H1 (cell line): ENCODE data around the gene SCNN1A. TPM values are rescaled to one million over a fixed set of nuclear protein-coding genes. Genes with fewer than 3 reads are reported as not detected.
A peak's percentile ranks its signal among the peaks of the same experiment; 100 is the strongest.

Experiments
- CHD7 ChIP-seq: fragments of 300-600 bp; sonication (generic); IDR thresholded peaks from 2 replicates; pipeline ENCODE4 v1.7.1; 2012; ENCODE audit warnings: low read length, moderate library complexity, mild to moderate bottlenecking, inconsistent platforms; ENCODE audit not compliant: insufficient replicate concordance
- CREB1 ChIP-seq: IDR thresholded peaks from 2 replicates; pipeline ENCODE4 v1.6.1; 2012; ENCODE audit warnings: inconsistent platforms
- E2F6 ChIP-seq: IDR thresholded peaks from 2 replicates; pipeline ENCODE4 v1.6.1; 2012; ENCODE audit warnings: inconsistent platforms
- EGR1 ChIP-seq: IDR thresholded peaks from 2 replicates; pipeline ENCODE4 v1.6.1; 2011; ENCODE audit warnings: low read depth, low read length, borderline replicate concordance
- GABPA ChIP-seq: IDR thresholded peaks from 2 replicates; pipeline ENCODE4 v1.6.1; 2011; ENCODE audit warnings: mild to moderate bottlenecking, low read length, moderate library complexity, borderline replicate concordance; ENCODE audit not compliant: insufficient read depth
- TCF12 ChIP-seq: IDR thresholded peaks from 2 replicates; pipeline ENCODE4 v1.6.1; 2011; ENCODE audit warnings: low read depth, mild to moderate bottlenecking, low read length
- polyA plus RNA-seq, 7 experiments: library from polyadenylated mRNA; depleted of rRNA in 3 of 7; stranded (reverse) in 5 of 7; unstranded in 2 of 7; fragments of >200 nt in 5 of 7; fragments of 200-250 nt in 2 of 7; gene quantifications; 1 replicate in 5 of 7; 2 replicates in 1 of 7; 4 replicates in 1 of 7; pipeline versions ENCODE4 v1.2.1 to v1.2.3, GENCODE V29; 2011 to 2013; ENCODE audit warnings: missing spikeins in 2 of 7, mixed read lengths in 2 of 7
- total RNA-seq: library from RNA; stranded (reverse); fragmentation: NEBNext Ultra II Directional; extraction: Animal tissue kit (Norgen Biotek cat#: 25700); gene quantifications from 2 replicates; pipeline ENCODE4 v1.2.1, GENCODE V29; 2021

SCNN1A gene
- total and polyA plus RNA-seq, 2 of the 8 experiments (the other 6 are each of a cell fraction or from before 2014, with no cell fraction given) = 85.5 to 156 TPM

GRCh38 chr12:6303071-6303470 is 72.3 kb downstream of the SCNN1A start (continued):
- TF ChIP-seq CHD7 (peak; percentile 90), GABPA (no peak), E2F6 (no peak), CREB1 (no peak), EGR1 (no peak), TCF12 (no peak)
